Fibroblast of lung (primary cell): ENCODE data around the gene EIF4A3. TPM values are rescaled to one million over a fixed set of nuclear protein-coding genes. Genes with fewer than 3 reads are reported as not detected.

Experiments used
- DNase-seq, 2 donors: peaks; one replicate each; pipeline versions ENCODE4 v3.0.0 to v3.0.0-alpha.2; 2010; ENCODE audit warnings: low read depth in 2 of 2
- H2AFZ ChIP-seq: 2 replicates; pipeline ENCODE4 v1.5.1; 2012; ENCODE audit warnings: low read length, control low read depth, inconsistent platforms
- H3K27ac ChIP-seq: 2 replicates; pipeline ENCODE4 v1.5.1; 2011; ENCODE audit warnings: low read length, control low read depth; ENCODE audit not compliant: insufficient read depth
- H3K27me3 ChIP-seq: 2 replicates; pipeline ENCODE4 v1.5.1; 2011; ENCODE audit warnings: mild to moderate bottlenecking, low read length; ENCODE audit not compliant: control insufficient read depth, insufficient read depth
- H3K36me3 ChIP-seq: 2 replicates; pipeline ENCODE4 v1.5.1; 2011; ENCODE audit warnings: low read length; ENCODE audit not compliant: control insufficient read depth, insufficient read depth
- H3K4me1 ChIP-seq: 2 replicates; pipeline ENCODE4 v1.5.1; 2011; ENCODE audit warnings: low read length; ENCODE audit not compliant: control insufficient read depth, insufficient read depth; ENCODE audit errors: extremely low read depth
- H3K4me2 ChIP-seq: 2 replicates; pipeline ENCODE4 v1.5.1; 2011; ENCODE audit warnings: low read length, control low read depth; ENCODE audit not compliant: insufficient read depth; ENCODE audit errors: extremely low read depth
- H3K4me3 ChIP-seq, 4 experiments: fragments of 200-600 bp in 1 of 4; sonication (generic) in 1 of 4; replicated peaks in 1 of 4; 2 replicates each; pipeline ENCODE4 v1.5.1; 2011 to 2016; ENCODE audit warnings: low read length in 4 of 4, low read depth in 3 of 4, mild to moderate bottlenecking in 3 of 4, control low read depth in 2 of 4, inconsistent platforms in 1 of 4, mixed read lengths in 1 of 4; ENCODE audit not compliant: insufficient read depth in 1 of 4; ENCODE audit errors: control extremely low read depth in 1 of 4
- H3K79me2 ChIP-seq: 2 replicates; pipeline ENCODE4 v1.5.1; 2012; ENCODE audit warnings: mild to moderate bottlenecking, low read length, inconsistent platforms; ENCODE audit not compliant: control insufficient read depth, insufficient read depth
- H3K9ac ChIP-seq: 2 replicates; pipeline ENCODE4 v1.5.1; 2011; ENCODE audit warnings: mild to moderate bottlenecking, low read length, control low read depth; ENCODE audit not compliant: insufficient read depth
- H3K9me3 ChIP-seq: 2 replicates; pipeline ENCODE4 v1.5.1; 2012; ENCODE audit warnings: low read depth, low read length; ENCODE audit not compliant: control insufficient read depth, insufficient read depth
- H4K20me1 ChIP-seq: 2 replicates; pipeline ENCODE4 v1.5.1; 2011; ENCODE audit warnings: low read length; ENCODE audit not compliant: control insufficient read depth, insufficient read depth; ENCODE audit errors: extremely low read depth
- CTCF ChIP-seq, 2 donors: IDR thresholded peaks in 1 of 2; conservative IDR thresholded peaks in 1 of 2; 1 replicate in 1 of 2; 2 replicates in 1 of 2; pipeline ENCODE4 v1.5.1; 2011 to 2012; ENCODE audit warnings: low read length in 2 of 2, control low read depth in 1 of 2, inconsistent platforms in 1 of 2, low read depth in 1 of 2, mild to moderate bottlenecking in 1 of 2
- EZH2 ChIP-seq: IDR thresholded peaks from 2 replicates; pipeline ENCODE4 v1.5.1; 2012; ENCODE audit warnings: low read length, control low read depth, mild to moderate bottlenecking; ENCODE audit errors: missing control alignments
- polyA plus RNA-seq, 2 donors: library from polyadenylated mRNA; depleted of rRNA in 1 of 2; stranded (reverse) in 1 of 2; unstranded in 1 of 2; fragments of >200 nt; gene quantifications; 2 replicates each; pipeline ENCODE4 v1.2.1, GENCODE V29; 2011 to 2012; ENCODE audit warnings: missing spikeins in 1 of 2
- total RNA-seq: library from RNA; depleted of rRNA; stranded (reverse); fragments of >200 nt; gene quantifications from 2 replicates; pipeline ENCODE4 v1.2.1, GENCODE V29; 2014

EIF4A3 gene
- total and polyA plus RNA-seq, 2 donors (not counting 1 experiment from before 2014, with no cell fraction given): 73.2 to 110 TPM

GRCh38 chr17:80106751-80107150, 40.2 kb downstream of the EIF4A3 start:
- no peak overlapping the region for H2AFZ ChIP-seq
- TF ChIP-seq CTCF (conservative IDR thresholded peaks at IDR 0.05 in 1 of 2, IDR thresholded peaks at IDR 0.05 in 1 of 2; ENCODE audit: low read depth in 1 of 2, low read length in 2 of 2): no peak
- TF ChIP-seq EZH2: no peak
- no peaks in the 10 kb centered on the region for H3K9me3 ChIP-seq
- no peaks in the 10 kb centered on the region for H3K4me1 ChIP-seq
- H3K4me2 ChIP-seq: no peak overlapping the region
- no peaks in the 10 kb centered on the region for H4K20me1 ChIP-seq
- H3K36me3 ChIP-seq: no peaks in the 10 kb centered on the region
- no peak overlapping the region for H3K27ac ChIP-seq
- H3K9ac ChIP-seq: no peak overlapping the region
- peaks cover under 1% of the 10 kb centered on the region for H3K79me2 ChIP-seq
- no peaks in the 10 kb centered on the region for H3K27me3 ChIP-seq
- H3K4me3 ChIP-seq: no peak overlapping the region
- DNase-seq: no peak

DNA sequence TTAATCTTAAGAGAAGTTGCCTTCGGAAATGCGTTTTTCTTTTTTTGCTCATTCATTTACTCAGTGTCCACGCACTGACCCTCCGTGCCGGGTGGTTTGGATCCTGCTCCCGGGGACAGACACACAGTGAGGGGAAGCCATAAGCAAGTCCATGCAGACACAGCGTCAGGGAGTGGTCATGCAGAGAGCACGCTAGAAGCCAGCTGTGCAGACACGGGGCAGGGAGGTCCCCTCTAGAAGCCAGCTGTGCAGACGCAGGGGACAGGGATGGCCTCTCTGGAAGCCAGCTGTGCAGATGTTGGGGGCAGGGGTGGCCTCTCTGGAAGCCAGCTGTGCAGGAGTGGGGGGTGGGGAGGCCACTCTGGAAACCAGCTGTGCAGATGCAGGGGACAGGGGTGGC, 40.8 kb downstream of the EIF4A3 start:
- Histone ChIP-seq H3K27me3 (no peaks in the 10 kb centered on the region), H3K4me3 (no peak overlapping the region), H3K4me2 (no peak overlapping the region), H3K36me3 (no peaks in the 10 kb centered on the region), H3K9me3 (no peaks in the 10 kb centered on the region), H3K9ac (no peak overlapping the region), H4K20me1 (no peaks in the 10 kb centered on the region), H3K4me1 (no peaks in the 10 kb centered on the region), H3K27ac (no peak overlapping the region), H2AFZ (no peak overlapping the region), H3K79me2 (peaks cover 2% of the 10 kb centered on the region)
- TF ChIP-seq CTCF (conservative IDR thresholded peaks at IDR 0.05 in 1 of 2, IDR thresholded peaks at IDR 0.05 in 1 of 2; ENCODE audit: low read depth in 1 of 2, low read length in 2 of 2) (no peak), EZH2 (no peak)
- DNase-seq: no peak

DNA sequence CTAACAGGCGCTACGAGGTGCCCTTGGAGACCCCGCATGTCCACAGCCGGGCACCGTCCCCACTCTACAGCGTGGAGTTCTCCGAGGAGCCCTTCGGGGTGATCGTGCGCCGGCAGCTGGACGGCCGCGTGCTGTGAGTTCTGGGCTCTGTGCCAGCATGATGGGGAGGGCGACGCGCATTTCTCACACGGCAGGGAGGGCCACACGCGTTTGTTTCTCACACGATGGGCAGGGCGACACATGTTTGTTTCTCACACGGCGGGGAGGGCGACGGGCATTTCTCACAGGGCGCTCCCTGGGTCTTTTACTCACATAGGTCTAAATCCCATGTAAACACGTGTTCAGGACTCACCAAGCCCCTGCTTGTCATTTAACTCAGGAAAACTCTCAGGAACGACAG, 41.2 kb downstream of the EIF4A3 start:
- Histone ChIP-seq H3K9me3 (no peaks in the 10 kb centered on the region), H3K9ac (no peak overlapping the region), H3K27me3 (no peaks in the 10 kb centered on the region), H3K4me1 (no peaks in the 10 kb centered on the region), H3K36me3 (no peaks in the 10 kb centered on the region), H3K4me2 (no peak overlapping the region), H3K4me3 (no peak overlapping the region), H4K20me1 (no peaks in the 10 kb centered on the region), H2AFZ (no peak overlapping the region), H3K79me2 (peaks cover 2% of the 10 kb centered on the region), H3K27ac (no peak overlapping the region)
- peak in 1 of 2 donors; percentile 52 for DNase-seq
- TF ChIP-seq CTCF (conservative IDR thresholded peaks at IDR 0.05 in 1 of 2, IDR thresholded peaks at IDR 0.05 in 1 of 2; ENCODE audit: low read depth in 1 of 2, low read length in 2 of 2): no peak
- TF ChIP-seq EZH2: no peak
